GM19193 (cell line): ENCODE measurements around the gene KCTD21.

Experiments used
- POLR2A ChIP-seq: IDR thresholded peaks from 4 replicates; pipeline ENCODE4 v1.6.1; 2011; ENCODE audit not compliant: insufficient read depth, insufficient read length; ENCODE audit errors: extremely low read depth

The KCTD21 gene

GRCh38 chr11:78221396-78222315 lies 33.2 kb upstream of the KCTD21 start:
- no peak for TF ChIP-seq POLR2A

GRCh38 chr11:78220218-78221157 lies 32.1 kb upstream of the KCTD21 start:
- no peak for TF ChIP-seq POLR2A

- TF ChIP-seq POLR2A = no peak
These were observed 31.2 kb upstream of the KCTD21 start for GRCh38 chr11:78219493-78220217.

- no peak for TF ChIP-seq POLR2A
These were observed 30.5 kb upstream of the KCTD21 start for GRCh38 chr11:78218707-78219492.

GRCh38 chr11:78217650-78218541 lies 29.5 kb upstream of the KCTD21 start:
- no peak for TF ChIP-seq POLR2A

- no peak for TF ChIP-seq POLR2A
These were observed 28.3 kb upstream of the KCTD21 start for GRCh38 chr11:78216571-78217287.

GRCh38 chr11:78216021-78216420 lies 27.6 kb upstream of the KCTD21 start:
- TF ChIP-seq POLR2A = no peak

GRCh38 chr11:78214331-78215194 lies 26.1 kb upstream of the KCTD21 start:
- no peak for TF ChIP-seq POLR2A

- no peak for TF ChIP-seq POLR2A
These were observed 25.3 kb upstream of the KCTD21 start for GRCh38 chr11:78213526-78214330.

GRCh38 chr11:78212586-78213371 lies 24.4 kb upstream of the KCTD21 start:
- TF ChIP-seq POLR2A = no peak
